Measurements from ENCODE around the gene DLEC1.
"Not testable (repeated sequence)": the region's sequence is repeated elsewhere in the genome, so short reads cannot be mapped to it uniquely, and the experiment has no call there.

DLEC1 gene

DNA sequence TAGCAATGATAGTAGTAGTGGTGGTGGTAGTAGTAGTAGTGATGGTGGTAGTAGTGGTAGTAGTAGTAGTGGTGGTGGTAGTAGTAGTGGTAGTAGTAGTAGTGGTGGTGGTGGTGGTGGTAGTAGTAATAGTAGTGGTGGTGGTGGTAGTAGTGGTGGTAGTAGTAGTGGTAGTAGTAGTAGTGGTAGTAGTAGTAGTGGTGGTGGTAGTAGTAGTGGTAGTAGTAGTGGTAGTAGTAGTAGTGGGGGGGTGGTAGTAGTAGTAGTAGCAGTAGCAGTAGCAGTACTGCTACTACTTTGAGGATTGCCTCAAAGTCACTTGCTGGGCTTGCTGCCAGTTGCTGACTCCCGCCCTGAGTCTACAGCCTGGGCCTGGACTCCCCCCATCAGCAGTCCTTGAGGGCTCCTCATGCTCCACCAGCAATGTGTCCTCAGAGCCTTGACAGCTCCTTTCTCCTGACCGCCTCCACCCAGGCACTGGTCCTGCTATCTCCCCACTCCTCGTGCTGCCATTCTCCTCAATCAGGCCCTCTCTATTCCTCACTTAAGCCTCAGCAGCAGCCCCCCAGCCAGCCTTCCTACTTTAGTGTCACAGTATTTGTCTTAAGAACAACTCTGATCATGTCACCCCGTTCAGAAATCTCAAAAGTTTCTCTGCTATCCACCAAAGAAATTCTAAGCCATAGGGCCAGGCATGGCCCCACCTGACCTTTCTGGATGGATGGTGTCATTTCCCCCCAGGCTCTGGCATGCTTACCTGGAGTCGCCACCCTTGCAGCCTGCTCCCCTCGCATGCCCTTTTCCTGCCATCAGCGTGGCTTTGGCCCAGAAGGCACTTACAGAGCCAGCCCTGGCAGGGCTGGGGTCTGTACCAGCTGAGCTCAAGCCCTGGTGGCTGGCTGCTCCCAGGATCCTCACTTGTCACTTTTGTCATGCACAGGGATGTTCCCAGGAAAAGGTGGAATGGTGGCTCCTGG lies 45.6 kb downstream of the DLEC1 start:
- peak in 1 of 2 donors; percentile 19 for DNase-seq

DNA sequence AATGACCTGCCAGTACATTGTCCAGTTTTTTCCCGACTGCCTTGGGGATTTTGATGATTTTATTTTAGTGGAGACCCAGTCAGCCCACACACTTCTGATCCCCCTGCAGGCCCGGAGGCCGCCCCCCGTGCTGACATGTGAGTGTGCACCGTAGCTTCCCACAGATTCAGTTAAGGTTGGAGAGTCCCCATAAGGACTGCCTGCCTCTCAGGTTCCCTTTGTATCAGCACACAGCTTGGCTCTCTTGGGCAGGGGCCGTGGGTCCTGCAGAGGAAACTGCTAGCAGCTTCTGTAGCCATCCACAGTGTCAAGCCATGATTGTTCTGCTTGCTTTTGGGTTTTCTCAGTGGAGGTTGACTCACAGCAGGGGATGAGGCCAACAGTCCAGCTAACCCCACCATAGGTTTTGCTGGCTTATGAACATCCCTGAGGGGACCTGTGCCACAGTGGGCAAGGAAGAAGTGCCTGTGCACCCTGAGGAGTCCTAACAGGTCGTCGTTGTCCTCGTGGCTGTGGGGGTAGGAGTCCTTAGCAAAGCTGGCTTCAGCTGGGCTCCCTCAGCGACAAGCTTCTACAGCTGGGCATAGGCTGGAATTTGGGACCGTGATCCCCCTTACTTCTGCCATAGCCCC lies 46.4 kb downstream of the DLEC1 start:
- DNase-seq: no peak

DNA sequence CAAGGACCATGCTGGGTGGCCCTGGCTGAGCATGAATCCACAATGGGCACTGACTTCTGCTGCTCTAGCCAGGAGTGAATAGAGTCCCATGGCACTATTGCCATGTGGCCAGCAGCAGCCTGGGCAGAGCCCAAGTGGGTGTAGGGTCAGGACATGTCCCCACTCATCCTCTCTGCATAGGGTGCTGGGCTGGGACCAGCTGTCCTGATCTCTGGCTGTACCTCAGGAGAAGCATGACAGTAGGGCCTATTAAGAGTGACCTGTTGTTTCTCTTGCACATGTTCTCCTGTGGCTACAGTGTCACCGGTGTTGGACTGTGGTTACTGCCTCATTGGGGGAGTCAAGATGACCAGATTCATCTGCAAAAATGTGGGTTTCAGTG lies 46.9 kb downstream of the DLEC1 start:
- DNase-seq: no peak

DNA sequence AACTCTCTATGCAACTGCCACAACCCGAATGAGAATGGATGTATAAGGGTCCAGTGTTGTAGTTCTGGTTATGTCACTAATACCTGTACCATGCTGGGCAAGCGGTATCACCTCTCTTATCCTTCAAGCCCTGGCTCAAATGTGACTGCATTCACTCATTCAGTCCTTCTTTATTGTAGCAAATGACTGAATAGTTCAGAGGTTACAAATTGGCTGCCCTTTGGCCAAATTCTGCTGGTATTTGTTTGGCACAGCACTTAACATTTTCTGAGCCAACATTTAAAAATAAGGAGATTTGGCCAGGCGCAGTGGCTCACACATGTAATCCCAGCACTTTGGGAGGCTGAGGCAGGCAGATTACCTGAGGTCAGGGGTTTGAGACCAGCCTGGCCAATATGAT lies 47.5 kb downstream of the DLEC1 start:
- DNase-seq: no peak

DNA sequence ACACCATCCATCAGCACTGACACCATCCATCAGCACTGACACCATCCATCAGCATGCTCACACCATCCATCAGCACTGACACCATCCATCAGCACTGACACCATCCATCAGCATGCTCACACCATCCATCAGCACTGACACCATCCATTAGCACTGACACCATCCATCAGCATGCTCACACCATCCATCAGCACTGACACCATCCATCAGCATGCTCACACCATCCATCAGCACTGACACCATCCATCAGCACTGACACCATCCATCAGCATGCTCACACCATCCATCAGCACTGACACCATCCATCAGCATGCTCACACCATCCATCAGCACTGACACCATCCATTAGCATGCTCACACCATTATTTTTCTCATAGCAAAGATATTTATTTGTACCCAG lies 48.3 kb downstream of the DLEC1 start:
- DNase-seq: not testable (repeated sequence)

DNA sequence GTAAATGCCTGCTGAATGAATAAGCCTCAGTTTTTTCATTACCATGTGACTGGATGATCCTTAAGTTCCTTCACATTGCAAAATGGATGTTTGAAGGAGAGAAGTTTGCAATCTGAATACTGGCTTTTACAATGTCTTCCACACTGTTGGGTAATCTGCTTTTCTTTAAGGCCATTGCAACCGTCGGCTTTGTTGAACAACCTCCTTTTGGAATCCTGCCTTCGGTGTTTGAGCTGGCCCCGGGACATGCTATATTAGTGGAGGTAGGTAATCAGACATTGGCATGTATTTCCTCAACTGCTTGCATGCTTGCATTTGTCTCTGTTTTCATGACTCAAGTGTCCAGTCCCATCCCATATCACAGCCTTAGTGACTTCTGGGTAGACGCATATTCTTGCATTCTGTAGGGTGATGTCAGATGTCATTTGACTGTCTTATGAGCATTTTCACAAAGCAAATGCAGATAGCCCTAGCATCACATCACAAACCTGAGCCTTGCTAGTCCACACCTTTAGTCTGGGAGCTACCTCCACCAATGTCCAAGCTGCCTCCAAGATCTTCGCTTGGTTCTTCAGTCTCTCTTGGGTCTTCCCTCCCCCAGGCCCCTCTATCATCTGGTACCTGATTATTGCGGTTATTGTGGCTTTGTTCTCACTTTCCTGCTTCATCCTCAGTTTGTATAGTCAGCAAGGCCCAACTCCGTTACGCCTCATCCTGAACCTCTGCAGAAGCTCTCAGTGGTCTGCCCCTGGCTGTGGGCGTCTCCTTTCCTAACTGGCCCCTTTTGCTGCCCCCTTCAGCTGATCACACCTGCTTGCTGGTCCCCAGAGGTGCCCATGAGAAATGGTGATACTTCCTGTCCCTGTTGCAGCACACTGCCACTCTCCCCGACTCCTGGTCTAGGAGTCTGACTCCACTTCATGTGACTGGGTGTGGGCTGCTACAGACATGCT lies 49.4 kb downstream of the DLEC1 start:
- DNase-seq: no peak

DNA sequence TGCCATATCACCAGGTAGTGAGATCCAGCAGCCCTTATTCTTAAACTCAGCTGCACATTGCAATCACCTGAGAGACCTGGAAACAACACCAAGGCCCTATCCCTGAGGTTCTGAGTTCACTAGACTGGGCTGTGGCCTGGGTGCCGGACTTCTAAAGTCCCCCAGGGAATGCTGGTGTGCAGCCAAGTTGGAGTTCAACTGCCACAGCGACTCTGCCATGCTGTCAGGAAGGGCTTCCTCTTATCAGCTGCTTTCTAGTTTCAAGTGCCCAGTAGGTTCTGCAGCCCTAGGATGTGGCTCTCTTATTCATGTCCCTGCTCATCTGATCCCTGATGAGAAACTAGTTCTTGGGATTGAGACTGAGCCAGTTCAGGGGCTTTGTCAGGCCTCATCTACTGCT lies 50.2 kb downstream of the DLEC1 start:
- no peak for DNase-seq

DNA sequence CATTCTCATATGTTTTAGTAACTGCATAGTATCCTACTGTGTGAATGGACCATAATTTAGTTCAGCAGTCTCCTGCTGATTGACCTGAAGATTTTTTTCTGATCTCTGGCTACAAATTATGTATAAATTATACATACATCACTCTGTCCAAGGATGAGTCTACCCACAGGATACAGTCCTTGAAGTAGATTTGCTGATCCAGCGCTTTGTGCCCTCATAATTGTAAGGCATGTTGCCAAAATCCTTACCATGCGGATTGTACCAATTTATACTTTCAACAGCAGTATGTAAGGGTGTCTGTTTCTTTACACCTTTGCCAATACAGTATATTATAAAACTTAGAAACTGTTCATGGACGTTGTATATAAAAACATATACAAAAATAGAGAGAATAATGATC lies 51.4 kb downstream of the DLEC1 start:
- no peak for DNase-seq

DNA sequence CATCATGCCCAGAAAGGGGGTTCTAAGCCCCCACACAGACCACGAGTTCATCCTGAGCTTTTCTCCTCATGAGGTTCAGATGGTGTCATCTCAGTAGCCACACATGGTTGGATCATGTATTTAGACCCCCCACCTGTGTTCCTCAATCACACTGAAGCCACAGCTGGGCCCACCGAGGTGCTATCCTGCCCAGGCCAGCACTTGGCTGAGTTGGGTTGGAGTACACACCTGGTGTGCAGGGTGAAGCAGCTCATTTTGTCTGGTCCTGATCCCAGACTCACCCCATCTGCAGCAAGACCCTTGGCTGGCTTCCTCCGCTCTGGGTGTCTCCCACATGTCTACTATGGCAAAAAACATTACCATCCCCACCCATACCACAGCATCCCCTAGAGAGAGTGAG lies 56.0 kb downstream of the DLEC1 start:
- DNase-seq: no peak

DNA sequence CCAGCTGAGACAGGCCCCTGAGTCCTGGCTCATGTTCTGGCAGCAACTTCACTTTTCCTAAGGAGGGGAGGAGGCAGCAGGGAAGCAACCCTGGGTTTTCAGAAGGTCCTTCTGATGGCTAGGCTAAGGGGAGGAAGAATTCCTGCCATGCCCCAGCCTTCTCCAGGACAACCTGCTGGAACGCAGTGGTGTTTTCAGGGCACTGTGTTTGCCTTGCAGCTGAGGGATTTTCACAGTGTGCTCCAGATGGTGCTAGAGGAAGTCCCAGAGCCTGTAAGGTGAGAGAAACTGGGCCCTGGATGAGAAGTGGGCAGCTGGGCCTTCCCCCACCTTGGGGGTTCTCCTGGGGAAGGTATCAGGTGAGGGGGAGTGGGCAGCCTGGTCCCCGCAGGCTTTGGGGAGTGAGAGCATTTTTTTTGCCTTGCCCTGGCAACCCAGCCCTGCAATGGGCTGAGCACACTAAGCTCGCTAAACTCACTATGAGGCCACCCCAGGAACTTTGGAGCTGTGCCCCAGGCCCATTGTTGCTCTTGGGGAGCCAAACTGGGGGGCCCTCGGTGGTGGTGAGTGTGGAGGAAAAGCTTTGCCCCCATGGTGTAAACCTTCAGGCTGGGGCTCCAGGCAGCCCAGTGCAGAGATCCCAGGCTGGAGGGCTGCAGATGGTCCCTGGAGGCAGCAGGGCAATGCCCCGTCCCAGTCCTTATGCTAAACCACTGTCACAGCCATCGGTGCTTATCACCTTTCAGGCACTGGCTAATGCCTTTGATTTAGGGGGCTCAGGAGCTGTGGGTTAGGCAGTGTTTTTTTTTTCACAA lies 56.9 kb downstream of the DLEC1 start:
- DNase-seq: no peak

DNA sequence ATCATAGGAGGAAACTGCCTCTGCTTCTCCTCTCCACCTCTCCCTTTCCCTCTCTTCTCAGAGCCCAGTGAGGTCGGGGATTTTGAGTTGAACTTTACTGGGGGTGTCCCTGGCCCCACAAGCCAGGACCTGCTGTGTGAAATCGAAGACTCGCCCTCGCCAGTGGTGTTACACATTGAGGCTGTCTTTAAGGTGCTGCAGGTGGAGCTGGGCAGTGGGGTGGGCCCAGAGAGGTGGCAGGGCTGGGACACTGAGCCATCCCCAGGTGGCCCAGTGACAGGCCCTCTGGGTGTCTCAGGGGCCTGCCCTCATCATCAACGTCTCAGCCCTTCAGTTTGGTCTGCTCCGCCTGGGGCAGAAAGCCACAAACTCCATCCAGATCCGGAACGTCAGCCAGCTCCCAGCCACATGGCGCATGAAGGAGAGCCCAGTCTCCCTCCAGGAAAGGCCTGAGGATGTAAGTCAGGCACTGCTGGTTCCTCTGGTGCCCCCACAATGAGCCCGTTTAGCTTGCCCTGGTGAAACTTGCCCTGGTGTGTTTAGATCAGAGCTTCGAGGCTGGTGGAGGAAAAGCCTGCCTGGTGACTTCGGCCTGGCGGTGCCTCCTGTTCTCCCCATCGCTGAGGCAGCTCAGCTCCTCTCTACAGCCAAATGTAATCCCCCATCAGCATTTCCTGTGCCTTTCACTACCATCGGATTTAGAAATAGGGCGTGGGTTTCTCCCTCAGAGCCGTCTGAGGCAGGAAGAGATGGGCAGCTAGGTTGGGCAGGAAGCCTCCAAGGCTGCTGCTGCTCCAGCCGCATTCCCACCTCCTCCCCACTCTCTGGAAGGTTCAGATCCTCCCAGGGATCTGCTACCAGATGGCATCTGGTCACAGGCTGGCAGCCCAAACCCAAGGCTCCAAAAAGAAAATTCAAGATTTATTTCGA lies 58.7 kb downstream of the DLEC1 start:
- no peak for DNase-seq

DNA sequence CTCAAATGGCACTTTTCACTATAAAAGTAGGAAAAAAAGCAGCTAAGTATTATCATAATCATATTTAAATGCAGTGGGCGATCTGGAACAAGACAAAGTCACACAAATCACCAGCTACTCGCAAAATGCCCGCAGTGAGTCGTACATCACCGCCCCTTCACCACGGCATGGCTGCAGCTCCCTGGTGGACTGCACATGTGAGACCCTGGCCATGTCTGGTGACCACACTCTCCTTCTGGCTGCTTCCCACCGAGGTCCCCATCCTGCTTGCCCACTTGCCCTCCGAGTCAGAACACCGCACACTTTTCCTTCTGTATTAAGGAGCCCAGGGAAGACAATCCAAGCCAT lies 59.3 kb downstream of the DLEC1 start:
- DNase-seq: no peak

DNA sequence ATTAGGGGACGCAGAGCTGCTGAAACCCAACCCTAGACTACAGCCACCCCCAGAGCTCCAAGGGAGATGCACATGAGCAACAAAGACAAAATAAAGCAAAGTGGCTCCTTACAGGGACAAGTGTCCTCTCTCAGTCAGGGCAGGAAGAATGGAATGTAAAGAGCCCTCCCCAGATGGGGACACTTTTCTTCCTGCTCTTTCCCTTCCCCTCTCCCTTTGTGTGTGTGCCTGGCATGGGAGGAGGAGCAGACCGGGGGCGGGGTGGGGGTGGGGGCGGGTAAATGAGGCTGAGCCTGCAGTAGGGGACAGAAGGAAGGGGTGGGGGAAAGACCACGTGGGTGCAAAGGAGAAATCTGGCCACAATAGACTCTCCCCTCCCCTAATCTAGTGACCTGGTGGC lies 60.5 kb downstream of the DLEC1 start:
- DNase-seq: no peak

DNA sequence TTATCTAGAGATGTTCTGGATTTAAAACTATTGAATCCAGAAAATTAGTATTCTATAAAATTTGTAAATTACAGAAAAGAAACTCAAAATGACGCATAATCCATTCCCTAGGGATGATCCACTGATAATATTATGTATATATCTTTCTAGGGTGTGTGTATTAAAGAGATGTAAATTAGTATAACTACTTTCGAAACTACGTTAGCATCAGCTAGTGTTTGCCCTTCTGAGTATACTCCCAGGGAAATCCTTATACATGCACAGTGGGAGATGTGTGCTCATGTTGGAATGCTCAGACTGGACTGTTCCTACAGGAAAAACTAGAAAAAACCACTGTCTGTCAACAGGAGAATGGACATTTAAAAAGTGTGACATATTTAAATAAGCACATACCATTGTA lies 61.5 kb downstream of the DLEC1 start:
- DNase-seq: no peak

DNA sequence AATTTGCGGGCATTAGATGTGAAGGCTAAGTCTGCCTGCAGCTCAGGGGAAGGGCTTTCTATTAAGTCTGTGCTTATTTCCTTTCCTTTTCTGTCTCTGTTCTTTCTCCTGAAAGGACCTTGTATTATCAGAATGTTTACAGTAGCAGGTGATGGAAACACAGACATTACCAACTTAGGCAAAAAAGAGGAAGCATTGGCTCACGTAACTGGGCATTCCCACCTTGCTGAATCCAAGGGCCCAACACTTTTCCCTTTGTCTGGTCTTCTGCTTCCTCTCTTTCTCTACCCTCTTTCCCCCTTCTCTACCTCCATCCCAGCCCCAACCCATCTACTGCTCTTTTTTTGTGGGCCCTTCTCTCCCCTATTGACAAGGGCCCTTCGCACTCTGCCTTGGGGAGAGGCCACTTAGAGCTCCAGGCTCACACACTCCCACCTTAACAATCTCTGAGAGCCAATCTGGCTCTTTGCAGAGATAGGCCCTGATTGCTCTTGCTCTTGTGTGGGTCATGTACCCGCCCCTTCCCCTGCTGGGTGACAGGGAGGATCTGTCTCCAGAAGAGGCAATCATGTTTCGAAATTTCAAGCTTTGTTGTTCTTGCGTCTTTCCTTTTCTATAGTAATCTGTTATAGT lies 62.9 kb downstream of the DLEC1 start:
- peak in 1 of 2 donors; percentile 17 for DNase-seq

DNA sequence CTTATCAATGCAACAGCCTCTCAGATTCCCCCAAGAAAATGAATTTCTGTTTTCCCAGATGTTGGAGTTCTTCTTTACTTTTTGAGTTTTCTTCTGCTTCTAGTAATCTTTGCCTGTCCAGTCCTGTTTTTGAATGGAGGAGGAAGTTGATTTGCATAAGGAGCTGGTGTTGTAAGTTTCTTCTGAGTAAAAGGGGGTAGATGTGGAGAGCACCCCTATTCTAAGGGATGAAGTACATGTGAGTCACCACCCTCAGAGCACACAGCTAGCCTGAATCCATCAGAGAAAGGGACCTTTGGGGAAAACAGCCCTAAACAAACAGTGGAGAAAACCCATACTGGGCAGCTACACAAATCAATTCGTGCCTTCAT lies 63.4 kb downstream of the DLEC1 start:
- peak; percentile 44 to 65 for DNase-seq

DNA sequence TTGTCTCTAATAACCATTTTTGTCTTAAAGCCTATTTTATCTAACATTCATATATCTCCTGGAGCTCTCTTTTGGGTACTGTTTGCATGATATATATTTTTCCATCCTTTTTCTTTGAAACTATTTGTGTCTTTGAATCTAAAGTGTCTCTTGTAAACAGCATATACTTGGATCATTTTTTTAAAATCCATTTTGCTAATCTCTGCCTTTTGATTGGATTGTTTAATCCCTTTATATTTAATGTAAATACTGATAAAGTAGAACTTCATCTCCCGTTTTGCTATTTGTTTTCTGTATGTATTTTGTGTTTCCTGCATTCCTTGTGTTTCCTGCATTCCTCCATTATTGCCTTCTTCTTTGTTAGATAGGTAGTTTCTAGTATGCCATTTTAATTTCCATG lies 66.5 kb downstream of the DLEC1 start:
- no peak for DNase-seq

DNA sequence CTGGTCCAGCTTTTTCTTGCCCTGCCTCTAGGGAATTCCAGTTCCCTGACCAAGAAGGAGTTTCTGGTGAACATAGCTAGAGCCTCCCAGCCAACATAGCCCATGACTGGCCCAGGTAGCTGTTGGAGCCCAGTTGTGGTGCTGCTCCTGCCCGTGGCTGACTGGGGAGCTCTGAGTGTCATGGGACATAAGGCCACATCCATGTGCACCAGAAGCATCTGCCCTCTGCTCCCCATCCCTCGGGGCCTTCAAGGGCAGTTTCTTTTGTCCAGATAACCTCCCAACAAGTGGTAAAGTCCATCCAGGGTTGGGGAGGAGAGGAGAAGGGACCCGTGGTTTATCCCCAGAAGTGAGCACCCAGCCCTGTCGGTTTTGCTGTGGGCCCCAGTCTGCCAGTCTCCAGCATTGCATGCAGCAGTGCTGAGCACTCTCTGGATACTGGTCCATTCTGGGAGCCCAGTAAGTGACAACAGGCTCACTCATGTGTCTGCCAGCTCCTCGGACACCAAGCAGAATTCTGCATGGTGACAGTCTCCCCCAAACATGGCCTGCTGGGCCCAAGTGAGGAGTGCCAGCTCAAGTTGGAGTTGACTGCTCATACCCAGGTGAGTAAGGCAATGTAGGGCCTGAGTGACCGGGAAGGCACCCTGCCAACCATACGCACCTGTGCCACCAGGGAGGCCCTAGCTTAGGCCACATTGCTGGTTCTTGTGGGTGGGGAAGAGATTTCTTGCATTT lies 69.1 kb downstream of the DLEC1 start:
- no peak for DNase-seq

DNA sequence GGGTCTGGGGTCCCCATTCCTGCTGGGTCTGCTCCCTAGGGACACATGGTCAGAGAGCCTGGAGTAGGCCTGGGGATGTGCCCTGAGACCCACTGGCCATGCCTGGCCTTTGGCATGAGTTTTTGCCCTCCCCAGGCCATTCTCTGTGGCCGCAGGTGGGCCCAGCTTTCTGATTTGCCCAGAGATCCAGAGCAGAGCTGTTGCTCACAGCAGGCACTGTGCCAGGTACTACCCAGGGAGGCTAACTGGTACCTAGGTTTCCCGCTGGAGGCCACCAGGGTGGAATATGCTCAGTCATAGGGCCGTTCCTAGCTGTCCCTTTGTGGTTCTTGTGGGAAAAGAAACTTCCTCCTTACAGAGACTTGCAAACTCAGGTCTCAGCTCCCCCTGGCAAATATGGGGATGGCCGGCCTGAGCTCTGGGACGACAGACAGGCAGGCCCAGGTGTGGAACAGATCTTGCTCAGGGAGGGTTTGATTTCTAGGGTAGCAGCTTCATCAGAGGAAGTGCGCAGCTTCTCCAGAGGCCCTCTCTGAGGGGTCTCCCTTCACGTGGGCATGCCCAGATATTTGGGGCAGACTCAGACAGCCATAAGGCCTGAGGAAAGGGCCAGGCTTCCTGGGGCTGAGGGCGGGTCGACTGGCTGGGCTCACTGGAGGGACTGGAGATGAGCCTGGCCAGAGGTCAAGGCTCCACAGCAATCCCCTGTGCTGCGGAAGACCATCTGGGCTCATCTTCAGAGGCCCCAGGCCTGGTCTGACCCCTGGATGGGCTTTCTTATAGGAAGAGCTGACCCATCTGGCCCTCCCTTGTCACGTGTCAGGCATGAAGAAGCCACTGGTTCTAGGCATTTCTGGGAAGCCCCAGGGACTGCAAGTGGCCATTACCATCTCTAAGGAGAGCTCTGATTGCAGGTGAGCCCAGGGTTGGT lies 69.9 kb downstream of the DLEC1 start:
- DNase-seq: peak; percentile 35 to 51
